Muscle of back (tissue), 11 donors: ENCODE measurements around the gene ALDH16A1. TPM values are rescaled to one million over a fixed set of nuclear protein-coding genes. Genes with fewer than 3 reads are reported as not detected.
"Not testable (repeated sequence)": the region's sequence is repeated elsewhere in the genome, so short reads cannot be mapped to it uniquely, and the experiment has no call there.

Source experiments
- DNase-seq, 3 donors: peaks; one replicate each; pipeline versions ENCODE4 v3.0.0 to v3.0.0-alpha.2; 2013
- polyA plus RNA-seq, 10 donors: library from polyadenylated mRNA; unstranded; fragments of 120-200 nt; gene quantifications; one replicate each; pipeline ENCODE4 v1.2.1, GENCODE V29; 2013; ENCODE audit not compliant: insufficient read length in 10 of 10

The ALDH16A1 gene
- polyA plus RNA-seq, 10 donors = 6.0 to 17.8 (median 10.6) TPM

DNA sequence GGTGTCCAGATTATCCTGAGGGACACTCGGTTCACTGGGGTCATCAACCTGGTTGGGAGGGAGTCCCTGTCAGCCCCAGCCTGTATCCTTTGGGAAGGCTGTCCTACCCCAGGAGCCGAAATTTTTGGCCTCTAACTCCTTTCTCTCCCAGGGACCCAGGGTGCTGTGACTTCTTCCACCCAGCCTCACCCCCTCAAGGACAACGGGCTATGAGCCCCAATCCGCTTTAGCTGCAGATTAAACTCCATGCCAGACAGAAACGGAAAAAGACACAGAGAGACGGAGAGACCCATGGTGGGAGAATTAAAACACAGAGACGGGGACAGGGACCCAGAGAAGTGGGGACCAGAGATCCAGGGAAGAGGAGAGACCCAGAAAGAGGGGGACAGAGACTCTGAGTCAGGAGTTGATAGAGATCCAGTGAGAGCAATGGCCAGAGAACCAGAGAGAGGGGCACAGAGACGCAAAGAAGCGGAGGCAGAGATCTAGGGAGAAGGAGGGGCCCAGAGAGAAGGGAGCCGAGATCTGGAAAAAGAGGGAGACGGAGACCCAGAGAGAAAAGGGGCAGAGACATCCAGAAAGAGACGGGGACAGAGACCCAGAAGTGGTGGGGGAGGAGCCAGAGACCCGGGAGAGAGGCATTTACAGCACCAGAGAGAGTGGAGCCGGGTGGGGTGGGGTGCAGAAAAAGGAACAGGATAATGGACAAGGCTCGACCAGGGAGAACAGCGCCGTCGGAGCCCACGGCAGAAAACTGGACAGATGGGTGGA lies 12.4 kb upstream of the ALDH16A1 start:
- no peak for DNase-seq

DNA sequence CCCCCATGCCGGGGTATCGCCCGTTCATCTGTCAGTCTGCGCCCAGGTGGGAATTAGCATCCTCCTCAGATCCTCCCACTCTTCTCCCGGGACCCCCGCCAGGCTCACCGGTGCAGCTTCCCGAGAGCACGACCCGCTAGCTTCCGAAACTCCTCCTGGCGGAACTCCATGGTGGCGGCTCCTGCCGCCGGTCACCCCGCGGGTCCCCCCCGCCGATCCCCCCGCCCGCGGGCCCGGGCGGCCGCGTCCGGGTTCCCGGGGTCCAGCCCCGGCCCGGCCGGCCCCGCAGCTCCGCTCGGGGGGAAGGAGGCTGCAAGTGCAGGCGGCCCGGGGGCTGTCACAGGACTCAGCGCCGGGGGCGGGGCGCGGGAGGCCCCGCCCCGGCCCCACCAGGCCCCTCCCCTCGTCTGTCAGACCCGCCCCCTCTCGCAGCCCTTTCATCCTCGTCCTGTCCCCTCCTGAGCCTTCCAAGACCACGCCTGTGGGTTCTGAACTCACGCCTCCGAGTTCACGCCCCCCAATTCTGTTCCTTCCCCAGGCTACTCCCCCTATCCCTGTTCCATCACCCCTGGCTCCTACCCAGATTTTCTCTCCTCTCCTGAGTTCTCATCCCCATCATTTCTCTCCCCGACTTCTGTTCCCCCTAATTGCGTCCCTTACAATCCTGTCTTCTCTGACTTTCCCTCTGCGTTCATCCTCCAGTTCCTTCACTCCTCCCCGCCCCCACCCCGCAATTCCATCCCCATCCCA lies 11.6 kb upstream of the ALDH16A1 start, which contains the start of gene SLC17A7:
TSS of gene SLC17A7 (minus strand) at position 318 of the 750 bp plus-strand sequence. CDS start at position 170, 148 bp downstream.
- peak in 2 of 3 donors; percentile 40 to 56 for DNase-seq

DNA sequence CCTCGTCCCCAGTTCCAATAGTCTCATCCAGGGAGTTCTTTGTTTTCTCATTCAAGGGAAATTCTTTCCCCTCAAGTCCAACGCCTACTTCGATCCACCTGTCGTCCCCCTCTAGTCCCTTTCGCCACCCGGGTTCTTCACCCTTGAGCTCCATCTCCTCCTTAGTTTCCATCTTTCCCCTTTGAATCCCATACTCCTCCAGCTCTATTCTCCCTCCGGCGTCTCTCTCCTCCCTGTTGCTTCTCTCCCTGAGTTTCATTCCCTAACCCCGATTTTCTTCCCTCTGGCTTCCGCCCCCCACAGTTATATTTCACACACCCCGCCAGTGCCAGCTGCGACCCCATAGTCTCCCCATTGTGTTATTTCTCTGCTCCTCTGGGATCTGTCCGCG lies 11.1 kb upstream of the ALDH16A1 start:
- DNase-seq = peak in 1 of 3 donors; percentile 60

DNA sequence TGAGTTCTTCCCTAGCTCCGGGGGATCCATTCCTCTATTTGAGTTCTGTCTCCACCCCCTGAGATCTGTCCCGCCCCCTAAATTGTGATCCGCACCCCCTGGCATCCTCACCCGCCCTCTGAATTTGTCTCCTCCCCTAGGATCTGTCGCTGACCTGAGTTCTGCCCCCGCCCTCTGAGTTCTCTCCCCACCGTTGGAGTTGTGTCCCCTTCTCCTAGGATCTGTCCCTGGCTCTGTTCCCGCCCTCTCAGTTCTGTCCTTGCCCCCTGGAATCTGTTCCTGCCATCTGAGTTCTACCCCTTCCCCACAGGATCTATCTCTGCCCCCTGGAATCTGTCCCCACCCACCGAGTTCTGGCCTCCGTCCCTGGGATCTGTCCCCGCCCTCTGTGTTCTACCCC lies 10.7 kb upstream of the ALDH16A1 start:
- DNase-seq = peak in 2 of 3 donors; percentile 27 to 62

DNA sequence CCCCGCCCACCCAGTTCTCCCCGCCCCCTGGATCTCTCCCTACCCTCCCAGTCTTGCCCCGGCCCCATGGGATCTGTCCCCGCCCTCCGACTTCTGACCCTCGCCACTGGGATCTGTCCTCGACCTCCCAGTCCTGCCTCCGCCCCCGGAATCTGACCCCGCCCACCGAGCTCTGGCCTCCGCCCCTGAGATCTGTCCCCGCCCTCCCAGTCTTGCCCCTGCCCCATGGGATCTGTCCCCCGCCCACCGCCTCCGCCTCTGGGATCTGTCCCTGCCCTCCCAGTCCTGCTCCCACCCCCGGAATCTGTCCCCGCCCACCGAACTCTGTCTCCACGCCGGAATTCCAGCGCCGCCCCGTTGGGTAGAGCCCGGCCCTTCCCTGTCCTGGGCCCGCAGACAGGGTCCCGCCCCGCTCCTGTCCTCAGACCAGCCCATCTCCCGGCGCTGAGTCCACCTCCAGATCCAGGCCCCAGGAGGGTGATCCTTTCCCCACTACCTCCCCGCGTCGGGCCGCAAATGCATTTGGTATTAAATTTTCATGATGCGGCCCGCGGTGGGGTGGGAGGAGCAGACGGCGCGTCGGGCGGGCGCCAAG lies 10.2 kb upstream of the ALDH16A1 start:
- peak; percentile 82 to 95 (median 89) for DNase-seq

DNA sequence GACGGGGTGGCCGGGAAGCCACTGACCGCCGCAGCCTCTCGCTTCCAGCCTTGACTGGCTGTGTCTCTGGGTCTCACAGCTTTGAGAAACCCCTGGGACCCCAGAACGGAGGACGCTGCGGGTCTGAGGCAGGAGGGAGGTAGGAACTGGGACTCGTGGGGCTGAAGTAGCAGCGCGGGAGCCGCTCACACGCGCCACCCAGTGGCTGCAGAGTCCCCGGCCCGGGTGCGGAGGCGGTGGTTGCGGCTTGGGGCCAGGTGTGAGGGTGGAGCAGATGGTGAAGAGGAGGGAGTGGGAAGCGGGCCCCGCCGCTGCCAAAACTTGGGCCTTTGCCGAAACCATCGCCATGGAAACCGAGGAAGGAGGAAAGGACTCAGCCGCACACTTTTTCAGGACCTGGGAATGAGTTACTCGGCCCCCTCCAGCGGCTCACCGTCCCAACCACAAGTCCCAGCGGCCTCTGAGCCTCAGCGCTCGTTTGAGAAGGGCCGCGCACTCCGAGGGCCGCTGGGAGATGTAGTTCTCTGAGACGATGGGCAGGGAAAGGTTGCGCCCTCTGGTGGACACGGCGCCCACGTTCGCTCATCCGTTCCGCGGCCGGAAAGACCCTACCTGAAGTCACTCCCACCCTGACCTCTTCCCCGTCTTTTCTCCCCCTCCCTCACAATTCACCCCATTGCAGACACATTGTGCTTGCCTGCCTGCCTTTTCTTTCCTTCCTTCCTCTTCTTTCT lies 9.5 kb upstream of the ALDH16A1 start:
- DNase-seq = peak; percentile 96 to 99 (median 96)

DNA sequence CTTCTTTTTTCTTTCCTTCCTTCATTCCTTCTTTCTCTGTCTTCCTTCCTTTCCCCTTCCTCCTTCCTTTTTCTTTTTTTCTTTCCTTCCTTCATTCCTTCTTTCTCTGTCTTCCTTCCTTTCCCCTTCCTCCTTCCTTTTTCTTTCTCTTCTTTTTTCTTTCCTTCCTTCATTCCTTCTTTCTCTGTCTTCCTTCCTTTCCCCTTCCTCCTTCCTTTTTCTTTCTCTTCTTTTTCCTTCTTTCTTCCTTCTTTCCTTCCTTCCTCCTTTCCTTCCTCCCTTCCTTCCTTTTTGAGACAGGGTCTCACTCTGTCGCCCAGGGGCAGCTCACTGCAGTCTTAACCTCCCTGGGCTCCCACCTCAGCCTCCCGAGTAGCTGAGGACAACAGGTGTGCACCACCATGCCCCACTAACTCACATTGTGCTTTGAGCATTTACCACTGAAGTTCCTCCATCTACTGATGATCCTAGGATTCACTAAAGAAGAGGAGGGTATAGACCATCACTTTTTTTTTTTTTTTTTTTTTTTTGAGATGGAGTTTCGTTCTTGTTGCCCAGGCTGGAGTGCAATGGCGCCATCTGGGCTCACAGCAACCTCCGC lies 8.8 kb upstream of the ALDH16A1 start:
- DNase-seq = not testable (repeated sequence)

DNA sequence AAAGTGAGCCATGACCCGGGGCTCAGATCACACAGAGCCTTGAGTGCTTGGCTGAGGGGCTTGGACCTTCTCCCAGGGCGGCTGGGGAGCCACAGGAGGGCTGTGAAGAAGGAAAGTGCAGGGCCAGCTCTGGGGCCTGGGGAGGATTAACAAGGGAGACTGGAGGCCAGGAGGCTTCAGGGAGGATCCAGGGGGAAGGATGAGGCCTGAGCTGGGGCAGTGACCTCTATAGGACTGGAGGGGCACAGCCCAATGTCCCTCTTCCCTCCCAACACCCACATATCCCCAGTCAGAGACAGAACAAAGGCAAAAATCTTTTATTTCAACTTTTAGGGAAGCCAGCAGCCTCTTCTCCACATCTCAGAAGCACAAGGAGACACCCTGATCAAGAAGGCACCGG lies 7.0 kb upstream of the ALDH16A1 start:
- no peak for DNase-seq

DNA sequence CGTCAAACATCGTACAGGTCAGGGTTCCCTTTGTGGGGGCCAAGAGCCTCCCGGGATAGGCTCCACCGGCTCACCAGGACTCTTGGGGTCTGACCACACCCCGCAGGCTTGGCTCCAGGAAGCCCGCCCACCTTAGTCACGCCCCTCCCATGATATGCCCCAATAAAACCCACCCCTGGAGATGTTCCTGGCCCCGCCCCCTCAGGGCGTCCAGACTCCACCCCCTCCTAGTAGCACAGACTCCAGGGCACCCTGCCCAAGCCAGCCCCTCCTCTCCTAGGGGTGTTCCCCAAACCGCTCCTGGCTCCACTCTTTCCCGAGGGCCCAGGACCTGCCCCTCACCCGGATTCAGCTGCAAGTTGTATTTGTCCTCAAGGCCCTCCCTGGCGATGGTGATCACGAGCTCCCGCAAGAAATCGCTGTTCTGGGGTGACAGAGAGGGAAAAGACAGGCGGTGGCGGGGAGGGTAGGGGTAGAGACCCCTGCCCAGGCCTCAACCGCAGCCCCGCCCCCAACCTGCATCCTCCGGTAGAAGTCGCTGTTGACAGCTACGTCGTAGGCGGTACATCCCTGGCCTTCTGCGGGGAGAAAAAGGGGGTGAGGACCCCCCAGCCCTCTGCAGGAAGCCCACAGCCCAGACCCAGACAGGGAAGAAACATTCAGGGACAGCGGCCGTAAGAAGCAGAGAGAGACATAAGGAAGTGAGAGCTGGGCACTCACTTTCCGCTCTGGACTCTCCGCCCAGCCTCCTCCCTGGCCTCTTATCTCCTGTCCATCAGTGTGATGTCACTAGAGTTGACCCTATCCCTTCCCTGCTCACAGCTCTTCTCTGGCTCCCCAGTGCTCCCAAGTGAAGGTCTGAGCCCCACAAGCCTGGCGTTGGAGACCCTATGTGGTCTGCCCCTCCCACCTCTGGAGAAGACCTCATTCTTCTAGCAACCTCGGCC lies 5.3 kb upstream of the ALDH16A1 start:
- DNase-seq = no peak

DNA sequence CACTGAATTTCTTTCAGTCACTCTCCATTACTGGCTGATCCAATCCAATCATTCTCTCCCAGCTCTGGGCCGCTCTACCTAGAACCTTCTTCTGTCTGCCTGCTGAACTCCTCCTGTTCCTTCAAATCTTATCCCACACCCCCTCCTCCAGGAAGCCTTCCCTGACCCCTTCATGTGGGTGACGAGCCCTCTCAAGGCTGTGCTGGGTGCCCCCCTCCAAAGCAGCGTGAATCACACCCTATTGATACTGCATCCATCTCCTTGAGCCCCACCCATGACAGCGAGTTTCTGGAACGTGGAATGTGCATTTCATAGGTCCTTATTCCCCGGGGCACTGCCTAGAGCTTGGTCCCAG lies 4.6 kb upstream of the ALDH16A1 start:
- no peak for DNase-seq

DNA sequence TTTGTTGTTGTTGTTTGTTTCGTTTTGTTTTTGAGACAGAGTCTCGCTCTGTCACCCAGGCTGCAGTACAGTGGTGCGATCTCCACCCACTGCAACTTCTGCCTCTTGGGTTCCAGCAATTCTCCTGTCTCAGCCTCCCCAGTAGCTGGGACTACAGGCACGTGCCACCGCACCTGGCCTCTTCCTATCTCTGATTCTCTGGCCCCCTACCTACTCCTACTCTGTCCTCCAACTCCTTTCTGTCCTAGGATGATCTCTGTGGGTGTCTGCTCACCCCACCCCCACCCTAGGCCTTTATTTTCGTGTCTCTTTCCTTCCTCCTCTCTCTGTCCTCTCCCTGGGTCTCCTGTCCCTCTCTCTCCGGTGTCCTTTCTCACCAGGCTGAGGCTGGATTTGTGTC lies 2.6 kb upstream of the ALDH16A1 start:
- no peak for DNase-seq

DNA sequence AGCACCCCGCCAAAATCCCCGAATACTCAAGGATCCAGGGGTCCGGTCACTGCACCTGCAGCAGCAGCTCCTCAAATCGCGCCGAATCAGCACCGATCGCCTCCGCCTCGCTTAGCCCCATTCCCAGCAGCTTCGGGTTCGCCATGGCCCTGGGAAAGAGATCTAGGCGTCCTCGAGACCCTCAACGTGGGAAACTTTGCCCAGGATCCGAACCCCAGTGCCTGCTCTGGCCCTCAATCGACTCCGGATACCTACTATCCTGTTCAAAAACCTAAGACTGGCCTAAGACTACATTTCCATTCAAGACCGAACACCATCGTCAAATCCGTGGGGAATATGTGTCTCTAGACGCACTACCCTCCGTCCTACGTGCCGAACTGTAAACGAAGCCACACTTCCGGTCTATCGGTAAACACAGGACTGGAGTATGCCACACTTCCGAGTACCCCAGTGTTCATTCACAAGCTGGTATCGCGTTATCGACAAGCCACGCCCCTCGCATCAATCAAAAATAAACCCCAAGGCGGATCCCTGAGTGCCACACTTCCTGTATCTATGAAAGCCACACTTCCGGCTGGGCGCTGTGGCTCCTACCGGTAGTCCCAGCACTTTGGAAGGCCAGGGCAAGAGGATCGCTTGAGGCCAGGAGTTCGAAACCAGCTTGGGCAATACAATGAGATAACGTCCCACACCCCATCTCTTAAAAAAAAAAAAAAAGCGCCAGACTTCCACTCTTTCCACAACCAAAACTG lies 1.4 kb upstream of the ALDH16A1 start, which contains the start of gene PIH1D1:
TSS of gene PIH1D1 (minus strand) at position 385 of the 752 bp plus-strand sequence. CDS start at position 145, 240 bp downstream.
- peak; percentile 97 to 99 (median 98) for DNase-seq

DNA sequence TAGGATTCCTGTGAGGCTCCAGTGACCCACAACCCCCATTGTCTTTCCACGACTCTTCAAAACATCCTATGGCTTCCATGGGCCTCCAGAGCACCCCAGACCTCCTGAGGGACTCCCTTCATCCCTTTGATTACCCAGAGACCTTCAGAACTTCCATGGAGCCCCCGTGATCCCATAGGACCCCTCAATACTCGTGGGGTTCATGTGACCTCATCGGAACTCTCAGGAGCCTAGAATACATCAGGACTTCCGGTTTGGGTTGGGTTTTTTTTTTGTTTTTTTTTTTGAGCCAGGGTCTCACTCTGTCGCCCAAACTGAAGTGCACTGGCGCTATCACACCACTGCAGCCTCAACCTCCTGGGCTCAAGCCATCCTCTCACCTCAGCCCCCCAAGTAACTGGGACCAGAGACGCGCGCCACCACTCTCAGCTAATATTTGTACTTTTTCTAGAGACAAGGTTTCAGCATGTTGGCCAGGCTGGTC lies 774 bp downstream of the ALDH16A1 start:
- DNase-seq = no peak

DNA sequence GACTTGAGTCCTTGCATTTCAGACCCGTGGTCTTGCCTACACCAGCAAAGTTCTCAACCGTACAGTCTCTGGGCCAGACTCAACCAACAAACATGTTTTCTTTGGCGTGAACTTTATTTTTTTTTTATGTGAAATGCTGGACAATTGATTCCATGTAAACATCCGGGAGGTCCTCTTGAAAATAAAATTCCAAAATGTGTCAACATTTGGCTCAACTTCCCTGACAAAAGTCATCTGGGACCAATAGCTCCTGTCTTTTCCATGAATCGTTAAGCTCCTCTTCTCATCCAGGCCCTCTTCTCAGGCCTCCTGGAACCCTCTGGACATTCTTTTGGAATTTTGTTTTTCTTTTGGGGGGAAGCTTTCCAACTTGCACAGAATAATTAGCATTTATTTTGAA lies 2.7 kb downstream of the ALDH16A1 start:
- peak in 2 of 3 donors; percentile 77 to 92 for DNase-seq

DNA sequence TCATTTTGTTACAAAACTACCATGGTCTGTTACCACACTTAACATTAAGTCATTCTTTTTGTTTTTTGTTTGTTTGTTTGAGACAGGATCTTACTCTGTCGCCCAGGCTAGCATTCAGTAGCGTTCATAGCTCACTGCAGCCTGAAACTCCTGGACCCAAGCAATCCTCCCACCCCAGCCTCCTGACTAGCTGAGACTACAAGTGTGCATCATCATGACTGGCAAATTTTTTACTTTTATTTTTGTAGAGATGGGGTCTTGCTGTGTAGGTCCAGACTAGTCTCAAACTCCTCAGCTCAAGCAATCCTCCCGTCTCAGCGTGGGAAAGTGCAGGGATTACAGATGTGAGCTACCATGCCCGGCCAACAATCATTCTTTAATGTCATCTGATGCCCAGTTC lies 3.3 kb downstream of the ALDH16A1 start:
- peak in 1 of 3 donors; percentile 71 for DNase-seq

DNA sequence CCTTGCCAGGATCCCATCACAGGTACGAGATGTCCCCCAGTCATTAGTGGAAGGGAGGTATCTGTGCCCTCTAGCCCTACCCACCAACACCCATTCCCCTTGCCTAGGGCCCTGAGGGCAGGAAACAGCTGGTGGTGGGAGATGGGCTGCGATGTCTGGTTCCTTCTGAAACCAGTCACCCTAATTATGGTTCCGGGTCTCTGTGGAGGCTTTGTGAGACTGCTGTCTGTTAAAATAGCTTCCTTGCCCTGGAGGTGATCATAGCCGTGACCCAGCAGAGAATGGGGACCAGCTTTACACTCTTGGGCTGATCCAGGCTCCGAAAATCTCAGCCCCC lies 5.5 kb downstream of the ALDH16A1 start:
- no peak for DNase-seq

DNA sequence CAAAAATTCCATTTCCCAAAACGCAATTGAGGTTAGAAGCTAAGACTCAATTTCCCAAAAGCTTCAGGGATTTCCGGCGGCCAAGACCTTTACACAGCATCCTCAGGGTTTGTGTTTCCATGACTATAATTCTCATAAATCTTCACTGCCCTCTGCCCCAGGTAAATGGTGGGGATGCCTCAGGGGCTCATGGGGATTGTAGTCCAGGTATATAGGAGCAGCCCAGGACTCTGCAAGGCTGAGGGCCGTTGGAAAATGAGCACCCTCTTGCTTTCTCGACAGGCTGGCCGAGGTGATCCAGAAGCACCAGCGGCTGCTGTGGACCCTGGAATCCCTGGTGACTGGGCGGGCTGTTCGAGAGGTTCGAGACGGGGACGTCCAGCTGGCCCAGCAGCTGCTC lies 6.4 kb downstream of the ALDH16A1 start:
- DNase-seq = no peak

DNA sequence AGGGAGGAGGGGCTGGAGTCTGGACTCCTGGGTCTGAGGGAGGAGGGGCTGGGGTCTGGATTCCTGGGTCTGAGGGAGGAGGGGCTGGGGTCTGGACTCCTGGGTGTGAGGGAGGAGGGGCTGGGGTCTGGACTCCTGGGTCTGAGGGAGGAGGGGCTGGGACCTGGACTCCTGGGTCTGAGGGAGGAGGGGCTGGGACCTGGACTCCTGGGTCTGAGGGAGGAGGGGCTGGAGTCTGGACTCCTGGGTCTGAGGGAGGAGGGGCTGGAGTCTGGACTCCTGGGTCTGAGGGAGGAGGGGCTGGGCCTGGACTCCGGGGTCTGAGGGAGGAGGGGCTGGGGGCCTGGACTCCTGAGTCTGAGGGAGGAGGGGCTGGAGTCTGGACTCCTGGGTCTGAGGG lies 8.1 kb downstream of the ALDH16A1 start:
- DNase-seq = not testable (repeated sequence)

DNA sequence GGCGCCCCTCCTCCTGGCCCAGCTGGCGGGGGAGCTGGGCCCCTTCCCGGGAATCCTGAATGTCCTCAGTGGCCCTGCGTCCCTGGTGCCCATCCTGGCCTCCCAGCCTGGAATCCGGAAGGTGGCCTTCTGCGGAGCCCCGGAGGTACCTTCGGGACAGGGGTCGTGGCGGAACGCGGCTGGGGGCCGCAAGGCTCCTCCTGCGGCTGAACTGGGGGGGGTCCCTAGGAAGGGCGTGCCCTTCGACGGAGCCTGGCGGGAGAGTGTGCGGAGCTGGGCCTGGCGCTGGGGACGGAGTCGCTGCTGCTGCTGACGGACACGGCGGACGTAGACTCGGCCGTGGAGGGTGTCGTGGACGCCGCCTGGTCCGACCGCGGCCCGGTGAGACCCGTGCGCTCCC lies 8.6 kb downstream of the ALDH16A1 start:
- no peak for DNase-seq
